Activated CD4-positive, alpha-beta memory T cell treated with anti-CD3 and anti-CD28 coated beads for 36 hours (primary cell): Measurements from ENCODE around the gene RASGRF1. TPM values are rescaled to one million over a fixed set of nuclear protein-coding genes. Genes with fewer than 3 reads are reported as not detected.
A peak's percentile ranks its signal among the peaks of the same experiment; 100 is the strongest.

ENCODE experiments used
- CTCF ChIA-PET: fragments of 350-600 bp; sonication (Branson Sonifier 250); formaldehyde crosslinking; loops from one replicate; lab custom pipeline; 2021; ENCODE audit warnings: antibody characterized with exemption, inconsistent platforms; lab: Charles Lee
- POLR2A ChIA-PET: fragments of 350-600 bp; sonication (Branson Sonifier 250); formaldehyde crosslinking; loops from one replicate; lab custom pipeline; 2021; ENCODE audit warnings: antibody characterized with exemption; lab: Charles Lee
- DNase-seq: peaks from one replicate; pipeline ENCODE4 v3.0.0-alpha.2; 2020
- H3K27ac Mint-ChIP-seq: one replicate; pipeline ENCODE4 v1.8.0; 2021; ENCODE audit warnings: mixed read lengths
- H3K27me3 Mint-ChIP-seq: one replicate; pipeline ENCODE4 v1.8.0; 2021; ENCODE audit warnings: mixed read lengths
- H3K36me3 Mint-ChIP-seq: one replicate; pipeline ENCODE4 v1.8.0; 2021; ENCODE audit warnings: mixed read lengths
- H3K4me1 Mint-ChIP-seq: one replicate; pipeline ENCODE4 v1.8.0; 2021; ENCODE audit warnings: low read depth, mixed read lengths
- H3K4me3 Mint-ChIP-seq: one replicate; pipeline ENCODE4 v1.8.0; 2021; ENCODE audit warnings: mild to moderate bottlenecking, mixed read lengths
- H3K9me3 Mint-ChIP-seq: one replicate; pipeline ENCODE4 v1.8.0; 2021; ENCODE audit warnings: mixed read lengths
- intact Hi-C: fragments of 100-400 bp; cut with micrococcal nuclease; formaldehyde crosslinking; loops from one replicate; pipeline ENCODE4 v1.15.1; 2023
- total RNA-seq, 2 experiments: library from RNA; stranded (reverse); gene quantifications; one replicate each; pipeline ENCODE4 v1.2.3, GENCODE V29; 2021

RASGRF1 gene
- total RNA-seq, 2 experiments from 2014 or later = 0.02 TPM; not detected in 1

GRCh38 chr15:78927077-78927790 is 163.3 kb downstream of the RASGRF1 start:
- intact Hi-C loops = no loop called here
- H3K4me3 Mint-ChIP-seq = no peak overlapping the region
- CTCF ChIA-PET = interaction anchor here (0.6 kb wide), 1 partner anchor 71 kb away, joined by 3 read pairs; no protein-coding TSS in a partner anchor
- DNase-seq = no peak
- POLR2A ChIA-PET = interaction anchor here (1.0 kb wide), 1 partner anchor 22 kb away, joined by 3 read pairs; no protein-coding TSS in a partner anchor
- H3K36me3 Mint-ChIP-seq = peaks cover 15% of the 10 kb centered on the region
- no peaks in the 10 kb centered on the region for H3K27me3 Mint-ChIP-seq
- no peaks in the 10 kb centered on the region for H3K4me1 Mint-ChIP-seq
- no peak overlapping the region for H3K27ac Mint-ChIP-seq
- no peaks in the 10 kb centered on the region for H3K9me3 Mint-ChIP-seq

DNA sequence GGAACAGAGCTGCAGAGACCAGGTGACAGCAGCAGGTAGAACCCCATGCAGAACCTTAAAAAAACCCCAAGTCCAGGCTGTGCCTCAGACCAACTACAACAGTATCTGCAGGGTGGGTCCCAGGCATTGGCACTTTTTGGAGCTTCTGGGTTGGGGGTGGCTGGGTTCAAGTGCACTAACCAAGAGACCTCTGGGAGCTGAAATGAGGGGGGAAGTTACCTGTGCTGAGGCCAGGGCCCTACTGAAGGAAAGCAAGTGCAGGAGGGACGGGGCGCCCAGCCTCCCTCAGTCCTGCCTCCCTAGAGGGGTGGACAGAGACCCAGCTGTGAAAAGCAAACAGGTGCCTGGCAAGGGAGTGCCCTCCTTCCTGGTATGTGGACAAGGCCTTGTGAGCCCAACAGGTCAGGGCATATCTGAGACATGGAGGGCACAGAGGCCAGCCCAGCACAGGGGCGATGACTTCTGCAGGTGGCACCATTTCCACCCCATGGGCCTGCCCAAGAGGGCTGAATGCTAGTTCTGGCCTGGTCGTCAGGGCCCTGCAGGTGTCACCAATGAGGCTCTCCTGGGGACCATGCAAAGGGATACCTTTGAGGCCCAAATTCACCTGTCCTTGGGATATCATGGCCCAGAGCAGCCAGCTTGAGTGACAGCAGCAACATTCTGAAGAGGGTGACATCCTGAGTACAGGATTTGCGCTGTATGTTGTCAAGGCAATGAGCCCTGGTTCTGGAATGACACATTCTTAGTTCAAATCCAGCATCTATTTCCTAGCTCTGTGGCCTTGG is 164.4 kb downstream of the RASGRF1 start:
- no peak overlapping the region for H3K27ac Mint-ChIP-seq
- peaks cover 25% of the 10 kb centered on the region for H3K36me3 Mint-ChIP-seq
- H3K4me3 Mint-ChIP-seq = no peak overlapping the region
- H3K27me3 Mint-ChIP-seq = no peaks in the 10 kb centered on the region
- no peaks in the 10 kb centered on the region for H3K4me1 Mint-ChIP-seq
- CTCF ChIA-PET = interaction anchor here (0.5 to 1.2 kb wide), 2 partner anchors 54 to 532 kb away, joined by 3 read pairs; no protein-coding TSS in a partner anchor
- no peak for DNase-seq
- POLR2A ChIA-PET = no interaction called here
- intact Hi-C loops = no loop called here
- no peaks in the 10 kb centered on the region for H3K9me3 Mint-ChIP-seq

- Mint-ChIP-seq H3K9me3 (no peaks in the 10 kb centered on the region), H3K27me3 (no peaks in the 10 kb centered on the region), H3K4me1 (no peaks in the 10 kb centered on the region), H3K27ac (no peak overlapping the region), H3K4me3 (no peak overlapping the region), H3K36me3 (peaks cover 27% of the 10 kb centered on the region)
- intact Hi-C loops = no loop called here
- ChIA-PET CTCF (interaction anchor here (1.2 kb wide), 1 partner anchor 55 kb away, joined by 3 read pairs; no protein-coding TSS in a partner anchor), POLR2A (interaction anchor here (0.5 kb wide), 1 partner anchor 15 kb away, joined by 4 read pairs; no protein-coding TSS in a partner anchor)
- DNase-seq = no peak
These were observed 165.4 kb downstream of the RASGRF1 start for GRCh38 chr15:78925076-78925624.

- intact Hi-C loops = no loop called here
- Mint-ChIP-seq H3K4me3 (no peak overlapping the region), H3K9me3 (no peaks in the 10 kb centered on the region), H3K4me1 (no peaks in the 10 kb centered on the region), H3K27me3 (no peaks in the 10 kb centered on the region), H3K36me3 (peaks cover 27% of the 10 kb centered on the region), H3K27ac (peak overlapping the region; percentile 64)
- ChIA-PET CTCF (no interaction called here), POLR2A (interaction anchor here (1.0 kb wide), 1 partner anchor 8 kb away, joined by 3 read pairs; no protein-coding TSS in a partner anchor)
- DNase-seq = no peak
These were observed 166.9 kb downstream of the RASGRF1 start for GRCh38 chr15:78923480-78924360.

DNA sequence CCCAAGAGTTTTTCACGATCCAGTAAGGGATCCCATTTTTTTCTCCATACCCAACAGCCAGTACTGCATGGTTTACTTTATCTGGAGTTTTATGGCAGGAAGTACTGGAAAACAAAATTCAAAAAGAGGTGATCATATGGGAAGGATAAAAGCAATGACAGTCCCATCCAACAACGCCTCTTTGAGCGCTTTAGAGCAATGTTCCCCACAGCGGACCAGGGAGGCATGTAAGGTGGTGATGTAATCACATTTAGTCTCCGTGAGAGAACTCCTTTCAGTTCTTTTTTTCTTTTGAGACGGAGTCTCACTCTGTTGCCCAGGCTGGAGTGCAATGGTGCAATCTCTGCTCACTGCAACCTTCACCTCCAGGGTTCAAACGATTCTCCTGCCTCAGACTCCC is 167.6 kb downstream of the RASGRF1 start:
- POLR2A ChIA-PET = no interaction called here
- no peak for DNase-seq
- Mint-ChIP-seq H3K9me3 (no peaks in the 10 kb centered on the region), H3K27ac (peak overlapping the region; percentile 23), H3K27me3 (no peaks in the 10 kb centered on the region), H3K4me1 (no peaks in the 10 kb centered on the region), H3K4me3 (no peak overlapping the region), H3K36me3 (peaks cover 27% of the 10 kb centered on the region)
- CTCF ChIA-PET = interaction anchor here (1.2 kb wide), 1 partner anchor 56 kb away, joined by 5 read pairs; no protein-coding TSS in a partner anchor
- intact Hi-C loops = no loop called here

- DNase-seq = no peak
- intact Hi-C loops = no loop called here
- Mint-ChIP-seq H3K27me3 (no peaks in the 10 kb centered on the region), H3K4me1 (no peaks in the 10 kb centered on the region), H3K27ac (no peak overlapping the region), H3K4me3 (no peak overlapping the region), H3K36me3 (peaks cover 29% of the 10 kb centered on the region), H3K9me3 (no peaks in the 10 kb centered on the region)
- CTCF ChIA-PET = interaction anchor here (1.2 kb wide), 1 partner anchor 57 kb away, joined by 5 read pairs; no protein-coding TSS in a partner anchor
- POLR2A ChIA-PET = interaction anchor here (1.3 kb wide), 1 partner anchor 43 kb away, joined by 3 read pairs; no protein-coding TSS in a partner anchor
These were observed 168.1 kb downstream of the RASGRF1 start for GRCh38 chr15:78922527-78922926.

DNA sequence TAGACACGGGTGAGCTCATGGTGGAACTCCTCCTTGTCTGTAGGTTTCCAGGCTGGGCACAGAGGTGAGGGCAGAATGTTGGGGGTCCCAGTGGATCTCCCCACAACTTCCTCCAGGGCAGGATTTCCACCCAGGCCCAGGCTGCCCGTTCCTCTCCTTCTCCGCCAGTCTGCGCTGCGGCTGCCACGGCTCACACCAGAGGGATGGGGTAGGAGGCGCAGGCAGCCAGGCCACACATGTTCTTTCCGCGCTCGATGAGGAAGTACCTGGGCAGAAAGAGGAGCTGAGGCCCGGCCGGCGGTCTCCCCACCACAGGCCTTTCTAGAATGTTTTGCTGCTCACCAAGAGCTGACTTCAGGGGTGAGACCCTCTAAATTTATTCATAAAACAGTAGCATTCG is 168.6 kb downstream of the RASGRF1 start:
- no peak for DNase-seq
- Mint-ChIP-seq H3K4me3 (no peak overlapping the region), H3K27me3 (no peaks in the 10 kb centered on the region), H3K27ac (no peak overlapping the region), H3K4me1 (no peaks in the 10 kb centered on the region), H3K9me3 (no peaks in the 10 kb centered on the region), H3K36me3 (peaks cover 29% of the 10 kb centered on the region)
- intact Hi-C loops = no loop called here
- POLR2A ChIA-PET = interaction anchor here (1.3 kb wide), 1 partner anchor 42 kb away, joined by 3 read pairs; no protein-coding TSS in a partner anchor
- CTCF ChIA-PET = interaction anchor here (0.6 to 1.2 kb wide), 2 partner anchors 15 to 58 kb away, joined by 3 to 5 read pairs; no protein-coding TSS in a partner anchor

GRCh38 chr15:78921517-78921916 is 169.1 kb downstream of the RASGRF1 start:
- no peaks in the 10 kb centered on the region for H3K27me3 Mint-ChIP-seq
- peaks cover 26% of the 10 kb centered on the region for H3K36me3 Mint-ChIP-seq
- H3K9me3 Mint-ChIP-seq = no peaks in the 10 kb centered on the region
- no peak for DNase-seq
- H3K4me1 Mint-ChIP-seq = no peaks in the 10 kb centered on the region
- POLR2A ChIA-PET = interaction anchor here (1.3 kb wide), 1 partner anchor 42 kb away, joined by 3 read pairs; no protein-coding TSS in a partner anchor
- H3K27ac Mint-ChIP-seq = peak overlapping the region; percentile 21
- H3K4me3 Mint-ChIP-seq = no peak overlapping the region
- intact Hi-C loops = no loop called here
- CTCF ChIA-PET = interaction anchor here (0.6 to 2.0 kb wide), 3 partner anchors 11 to 16 kb away, joined by 3 to 6 read pairs (median 3); no protein-coding TSS in a partner anchor

- Mint-ChIP-seq H3K27ac (no peak overlapping the region), H3K4me1 (no peaks in the 10 kb centered on the region), H3K36me3 (peaks cover 21% of the 10 kb centered on the region), H3K27me3 (no peaks in the 10 kb centered on the region), H3K4me3 (no peak overlapping the region), H3K9me3 (no peaks in the 10 kb centered on the region)
- DNase-seq = no peak
- ChIA-PET CTCF (no interaction called here), POLR2A (no interaction called here)
- intact Hi-C loops = no loop called here
These were observed 172.7 kb downstream of the RASGRF1 start for GRCh38 chr15:78917888-78918287.

- DNase-seq = no peak
- intact Hi-C loops = no loop called here
- Mint-ChIP-seq H3K27ac (no peak overlapping the region), H3K27me3 (no peaks in the 10 kb centered on the region), H3K9me3 (no peaks in the 10 kb centered on the region), H3K4me3 (no peak overlapping the region), H3K4me1 (peaks cover 5% of the 10 kb centered on the region), H3K36me3 (peaks cover 17% of the 10 kb centered on the region)
- POLR2A ChIA-PET = interaction anchor here (0.9 kb wide), 1 partner anchor 8 kb away, joined by 3 read pairs; no protein-coding TSS in a partner anchor
- CTCF ChIA-PET = interaction anchor here (0.8 to 1.1 kb wide), 2 partner anchors 64 to 269 kb away, joined by 3 to 4 read pairs; no protein-coding TSS in a partner anchor
These were observed 174.5 kb downstream of the RASGRF1 start for GRCh38 chr15:78916088-78916487.
